Activated CD4-positive, CD25-positive, alpha-beta regulatory T cell treated with anti-CD3 and anti-CD28 coated beads, Interleukin-2, amount 50 U/mL, for 72 hours (primary cell): ENCODE results near the gene ZNF324.
A peak's percentile ranks its signal among the peaks of the same experiment; 100 is the strongest.
"Not testable (repeated sequence)": the region's sequence is repeated elsewhere in the genome, so short reads cannot be mapped to it uniquely, and the experiment has no call there.

Experiments used
- DNase-seq: peaks from one replicate; pipeline ENCODE4 v3.0.0; 2021

Gene ZNF324

GRCh38 chr19:58473775-58474174, 6.9 kb downstream of the ZNF324 start:
- DNase-seq: no peak

DNA sequence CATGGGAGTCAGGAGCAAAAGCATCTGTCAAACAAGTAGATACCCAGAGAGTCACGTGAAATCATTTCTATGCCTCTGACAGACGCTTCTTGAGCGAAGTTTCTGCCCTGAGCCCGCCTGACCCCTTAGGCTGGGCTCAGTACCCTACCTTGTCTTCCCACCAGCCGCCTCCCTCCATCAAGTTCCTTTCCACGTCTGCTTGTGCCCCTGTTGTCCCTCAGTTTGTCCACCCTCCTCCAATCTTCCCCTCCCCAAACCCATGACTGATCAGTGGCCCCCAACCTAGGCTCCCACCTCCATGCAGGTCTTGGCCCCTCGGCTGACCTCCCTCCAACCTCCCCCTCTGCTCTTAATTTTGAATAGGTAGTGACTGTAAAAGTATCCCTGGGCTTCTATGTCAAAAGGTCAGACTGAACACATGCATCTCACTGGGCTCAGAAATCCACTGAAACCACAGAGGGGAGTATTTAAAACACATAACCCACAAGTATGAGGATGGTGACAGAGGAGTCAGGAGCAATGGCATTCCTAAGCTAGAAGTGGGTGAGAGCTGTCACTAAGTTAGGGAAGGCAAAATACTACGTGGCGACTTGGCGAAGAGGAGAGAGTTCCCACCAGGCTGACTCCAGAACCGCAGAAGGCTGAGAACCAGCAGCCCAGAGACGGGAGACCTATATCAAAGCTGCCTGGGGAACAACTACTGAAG, 7.6 kb downstream of the ZNF324 start:
- DNase-seq: no peak

GRCh38 chr19:58474997-58475713, 8.3 kb downstream of the ZNF324 start:
- DNase-seq: no peak

DNA sequence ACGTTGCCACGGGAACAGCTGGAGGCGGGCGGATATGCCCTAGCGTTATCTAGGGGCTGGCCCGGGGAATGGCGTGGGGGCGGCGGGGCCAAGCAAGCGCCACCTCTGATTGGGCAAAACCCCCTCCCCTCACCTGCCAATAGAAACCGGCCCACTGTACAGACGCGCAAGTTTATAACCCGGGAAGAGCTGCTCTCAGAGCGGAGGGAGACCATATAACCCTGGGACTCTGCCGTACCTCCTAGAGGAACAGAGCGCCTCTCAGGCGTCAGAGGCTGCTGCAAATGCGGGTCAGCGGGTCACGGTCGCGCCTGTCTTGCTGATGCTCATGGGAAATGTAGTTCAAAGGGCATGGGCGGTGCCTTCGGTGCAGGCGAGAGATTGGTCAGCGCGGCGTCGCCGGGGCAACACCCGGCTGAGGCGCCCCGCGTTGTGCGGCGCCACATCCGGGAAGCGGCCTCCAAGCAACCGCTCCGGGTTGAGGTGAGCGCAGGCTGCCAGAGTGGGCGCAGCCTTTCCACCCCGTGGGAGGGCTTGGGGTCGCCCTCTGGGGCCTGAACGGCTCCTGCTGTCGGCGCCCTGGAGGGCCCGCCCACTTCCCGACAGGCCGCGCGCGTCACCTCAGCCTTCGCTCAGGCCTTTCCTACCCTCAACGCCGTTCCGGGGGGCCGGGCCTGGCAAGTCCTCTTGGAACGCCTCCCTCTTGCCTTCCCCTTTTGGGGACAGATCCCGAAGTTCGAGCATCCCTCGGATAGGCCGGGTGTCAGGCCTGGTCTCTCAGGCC, 9.0 kb downstream of the ZNF324 start, which contains the start of gene ZNF446:
TSS of gene ZNF446 (plus strand) at position 639 of the 784 bp plus-strand sequence. CDS start 867 bp downstream, outside the sequence.
- DNase-seq: peak; percentile 91

- no peak for DNase-seq
Observed at GRCh38 chr19:58476498-58477015, 9.7 kb downstream of the ZNF324 start.

GRCh38 chr19:58477130-58477529, 10.2 kb downstream of the ZNF324 start:
- no peak for DNase-seq

GRCh38 chr19:58477871-58478270, 11.0 kb downstream of the ZNF324 start:
- DNase-seq: no peak

DNA sequence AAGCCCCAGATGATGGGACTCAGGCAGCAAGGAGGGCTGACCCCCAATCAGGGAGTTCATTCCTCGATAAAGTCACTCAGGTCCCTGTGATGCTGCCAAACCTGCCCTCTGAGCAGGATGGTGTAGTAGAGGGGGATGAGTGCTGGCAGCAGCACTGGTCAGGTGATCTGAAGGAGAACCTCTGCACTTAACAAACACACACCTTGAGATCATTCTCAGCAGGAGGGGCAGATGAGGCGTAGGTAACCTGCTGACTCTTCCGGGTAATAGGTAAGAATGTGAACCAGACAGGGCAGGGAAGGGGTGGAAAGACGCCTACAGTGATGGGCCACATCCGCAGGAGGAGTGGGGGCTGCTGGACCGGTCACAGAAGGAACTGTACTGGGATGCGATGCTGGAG, 12.4 kb downstream of the ZNF324 start:
- no peak for DNase-seq

DNA sequence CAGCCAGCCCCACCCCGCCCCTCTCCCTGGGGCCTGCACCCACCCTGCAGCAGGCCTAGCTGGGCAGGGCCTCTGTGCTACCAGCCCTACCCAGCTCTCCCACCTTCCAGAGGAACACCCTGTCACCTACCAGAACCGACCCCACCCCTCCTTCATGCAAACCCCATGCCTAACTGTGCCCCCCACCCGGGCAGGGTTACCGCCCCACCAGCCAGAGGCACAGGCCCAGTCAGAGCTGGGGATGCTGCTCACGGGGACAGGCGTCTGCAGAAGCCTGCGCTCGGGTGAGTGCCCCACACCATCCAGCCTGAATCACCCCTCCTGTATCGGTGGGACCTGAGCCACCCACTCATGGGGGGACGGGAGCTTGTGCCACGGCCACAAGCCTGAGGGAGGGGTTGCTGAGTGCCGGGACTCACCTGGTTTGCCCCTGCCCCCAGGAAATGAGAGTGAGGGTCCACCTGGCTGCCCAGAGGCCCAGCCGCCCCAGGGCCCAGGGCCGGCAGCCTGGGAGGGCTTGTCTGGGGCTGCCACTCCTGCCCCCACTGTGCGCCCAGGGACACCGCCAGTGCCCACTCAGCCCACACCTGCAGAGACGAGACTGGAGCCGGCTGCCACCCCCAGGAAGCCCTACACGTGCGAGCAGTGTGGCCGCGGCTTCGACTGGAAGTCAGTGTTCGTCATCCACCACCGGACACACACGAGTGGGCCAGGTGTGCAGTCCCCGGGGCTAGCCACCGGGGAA, 13.0 kb downstream of the ZNF324 start:
- no peak for DNase-seq

- no peak for DNase-seq
Observed at GRCh38 chr19:58480481-58480830, 13.6 kb downstream of the ZNF324 start.

DNA sequence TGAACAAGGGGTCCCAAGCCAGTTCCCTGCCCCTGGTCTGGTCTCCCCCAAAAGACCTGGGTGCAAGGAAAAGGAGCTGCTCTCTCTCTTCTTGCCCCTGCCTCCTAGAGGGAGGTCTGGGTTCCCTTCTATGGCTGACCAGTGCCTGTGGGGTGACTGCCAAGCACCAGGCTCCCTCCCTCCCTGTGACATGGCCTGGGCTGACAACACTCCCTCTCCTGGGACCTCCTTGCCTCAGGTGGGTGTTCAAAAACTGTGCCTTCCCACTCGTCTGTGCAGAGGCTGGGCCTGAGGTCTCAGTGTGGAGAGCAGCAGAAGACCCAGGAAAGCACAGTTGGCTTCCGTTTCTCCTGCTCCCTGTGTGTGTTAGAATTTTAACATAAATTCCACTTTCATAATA, 14.0 kb downstream of the ZNF324 start:
- no peak for DNase-seq

- DNase-seq: no peak
Observed at GRCh38 chr19:58482372-58482771, 15.5 kb downstream of the ZNF324 start.

GRCh38 chr19:58483776-58484175, 16.9 kb downstream of the ZNF324 start:
- no peak for DNase-seq

DNA sequence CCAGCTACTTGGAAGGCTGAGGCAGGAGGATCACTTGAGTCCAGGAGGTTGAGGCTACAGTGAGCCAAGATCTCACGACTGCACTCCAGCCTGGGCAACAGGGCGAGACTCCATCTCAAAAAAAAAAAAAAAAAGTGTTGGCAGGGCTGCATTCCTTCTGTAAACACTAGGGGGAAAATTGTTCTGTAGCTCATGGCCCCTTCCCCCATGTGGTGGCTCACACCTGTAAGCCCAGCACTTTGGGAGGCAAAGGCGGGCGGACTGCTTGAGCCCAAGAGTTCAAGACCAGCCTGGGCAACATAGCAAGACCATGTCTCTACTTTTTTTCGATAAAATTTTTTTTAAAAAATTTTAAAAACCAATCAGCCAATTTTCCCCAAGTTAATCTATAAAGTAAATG, 17.5 kb downstream of the ZNF324 start:
- DNase-seq: not testable (repeated sequence)

- no peak for DNase-seq
Observed at GRCh38 chr19:58491393-58491792, 24.5 kb downstream of the ZNF324 start.

GRCh38 chr19:58492265-58492664, 25.4 kb downstream of the ZNF324 start:
- no peak for DNase-seq

DNA sequence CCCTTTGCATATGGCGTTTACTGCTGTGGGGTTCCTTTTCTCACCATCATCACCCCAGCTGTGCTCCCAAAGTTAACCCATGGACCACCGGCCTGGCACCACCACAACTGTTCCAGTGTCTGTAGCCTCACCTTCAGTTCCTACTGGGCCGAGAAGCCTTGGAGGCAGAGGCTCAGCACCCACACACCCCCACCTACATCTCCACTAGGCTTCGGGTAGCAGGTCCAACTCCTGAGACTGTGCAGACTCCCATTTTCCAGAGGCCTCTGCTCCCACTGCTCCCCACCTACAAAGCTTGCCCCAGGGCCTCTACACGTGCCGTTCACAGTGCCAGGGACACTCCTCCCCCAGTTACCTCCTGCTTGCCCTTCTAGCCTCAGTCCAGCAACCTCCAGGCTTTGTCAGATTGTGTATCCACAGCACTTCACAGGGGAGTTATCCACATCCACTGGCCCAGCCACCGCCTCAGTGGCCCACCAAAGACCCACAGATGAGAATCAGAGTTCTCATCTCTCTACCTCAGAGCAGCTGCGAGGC, 30.8 kb downstream of the ZNF324 start:
- no peak for DNase-seq

DNA sequence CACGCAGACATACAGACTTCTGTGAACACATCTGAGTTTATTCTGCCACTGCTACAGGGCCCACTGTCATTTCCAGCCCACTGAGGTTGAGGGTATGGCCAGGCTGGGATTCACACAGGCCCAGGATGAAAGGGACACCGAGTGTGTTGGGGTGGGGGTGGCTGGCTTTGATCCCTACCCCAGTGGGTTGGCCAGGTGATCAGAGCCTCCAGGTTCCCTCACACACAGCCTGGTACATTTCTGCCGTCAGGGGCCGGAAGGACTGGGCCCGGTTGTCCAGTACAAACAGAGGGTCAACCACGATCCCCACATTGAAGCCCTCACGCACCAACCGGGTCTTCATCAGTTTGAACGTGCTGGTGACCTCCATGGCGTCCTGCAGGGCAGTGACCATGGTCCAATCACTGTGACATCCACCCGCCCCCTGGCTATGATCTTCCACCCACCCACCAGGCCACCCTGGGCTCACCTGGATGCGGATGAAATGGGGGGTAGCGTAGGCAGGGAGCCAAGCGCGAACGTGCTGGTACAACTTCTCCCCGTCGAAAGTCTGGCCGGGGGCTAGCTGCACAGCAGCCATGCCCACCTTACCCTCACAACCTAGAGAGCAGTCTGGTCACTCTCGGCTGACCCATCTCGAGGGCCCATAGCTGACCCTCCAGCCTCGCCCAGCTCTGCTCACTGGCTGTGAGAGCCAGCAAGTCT, 31.6 kb downstream of the ZNF324 start:
- no peak for DNase-seq

GRCh38 chr19:58499021-58499927, 32.4 kb downstream of the ZNF324 start:
- DNase-seq: peak; percentile 95

DNA sequence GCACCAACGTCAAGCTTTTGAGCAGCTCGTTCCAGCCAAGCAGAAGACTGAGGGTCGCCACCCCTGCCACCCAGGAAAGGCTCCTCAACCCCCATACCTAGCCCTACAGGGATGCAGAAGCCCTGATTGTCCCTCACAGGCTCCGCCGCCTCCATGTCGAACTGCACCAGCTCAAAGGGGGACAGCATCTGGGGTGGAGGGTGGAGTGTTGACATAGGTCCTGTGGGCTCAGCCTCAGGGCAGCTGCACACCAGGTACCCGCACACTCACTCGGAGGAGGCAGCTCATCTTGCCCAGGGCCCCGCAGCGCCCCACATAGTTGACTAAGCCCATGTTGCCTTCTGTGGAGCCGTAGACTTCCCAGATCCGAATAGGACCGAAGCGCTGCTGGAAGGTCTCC, 33.4 kb downstream of the ZNF324 start:
- no peak for DNase-seq
